Activated CD4-positive, alpha-beta memory T cell treated with anti-CD3 and anti-CD28 coated beads, Interleukin-2, amount 10 ng/mL, durations not matched to agents 7 days and 5 days (primary cell): ENCODE data around the gene PEX5. TPM values are rescaled to one million over a fixed set of nuclear protein-coding genes. Genes with fewer than 3 reads are reported as not detected.
"Not testable (repeated sequence)": the region's sequence is repeated elsewhere in the genome, so short reads cannot be mapped to it uniquely, and the experiment has no call there.

Source experiments
- CTCF ChIA-PET: fragments of 350-600 bp; sonication (Branson Sonifier 250); formaldehyde crosslinking; loops from one replicate; lab custom pipeline; 2021; ENCODE audit warnings: antibody characterized with exemption, inconsistent platforms; lab: Charles Lee
- POLR2A ChIA-PET: fragments of 350-600 bp; sonication (Branson Sonifier 250); formaldehyde crosslinking; loops from one replicate; lab custom pipeline; 2021; ENCODE audit warnings: antibody characterized with exemption; lab: Charles Lee
- DNase-seq: peaks from one replicate; pipeline ENCODE4 v3.0.0-alpha.2; 2020
- H3K27ac Mint-ChIP-seq: one replicate; pipeline ENCODE4 v1.8.0; 2021; ENCODE audit warnings: mild to moderate bottlenecking, mixed read lengths
- H3K27me3 Mint-ChIP-seq: one replicate; pipeline ENCODE4 v1.8.0; 2021; ENCODE audit warnings: mixed read lengths
- H3K36me3 Mint-ChIP-seq: one replicate; pipeline ENCODE4 v1.8.0; 2021; ENCODE audit warnings: low read depth, mixed read lengths
- H3K4me1 Mint-ChIP-seq: one replicate; pipeline ENCODE4 v1.8.0; 2021; ENCODE audit warnings: mixed read lengths
- H3K4me3 Mint-ChIP-seq: one replicate; pipeline ENCODE4 v1.8.0; 2021; ENCODE audit warnings: mild to moderate bottlenecking, mixed read lengths
- H3K9me3 Mint-ChIP-seq: one replicate; pipeline ENCODE4 v1.8.0; 2021; ENCODE audit warnings: mixed read lengths
- total RNA-seq, 2 experiments: library from RNA; stranded (reverse); gene quantifications; one replicate each; pipeline ENCODE4 v1.2.3, GENCODE V29; 2021

The PEX5 gene
- total RNA-seq, 2 experiments from 2014 or later = 15.0 to 15.4 TPM

GRCh38 chr12:7251328-7251996 lies 62.0 kb downstream of the PEX5 start:
- H3K27ac Mint-ChIP-seq, H3K36me3 Mint-ChIP-seq, CTCF ChIA-PET, H3K9me3 Mint-ChIP-seq, H3K4me3 Mint-ChIP-seq, H3K4me1 Mint-ChIP-seq, DNase-seq, H3K27me3 Mint-ChIP-seq, POLR2A ChIA-PET: not testable (repeated sequence)

DNA sequence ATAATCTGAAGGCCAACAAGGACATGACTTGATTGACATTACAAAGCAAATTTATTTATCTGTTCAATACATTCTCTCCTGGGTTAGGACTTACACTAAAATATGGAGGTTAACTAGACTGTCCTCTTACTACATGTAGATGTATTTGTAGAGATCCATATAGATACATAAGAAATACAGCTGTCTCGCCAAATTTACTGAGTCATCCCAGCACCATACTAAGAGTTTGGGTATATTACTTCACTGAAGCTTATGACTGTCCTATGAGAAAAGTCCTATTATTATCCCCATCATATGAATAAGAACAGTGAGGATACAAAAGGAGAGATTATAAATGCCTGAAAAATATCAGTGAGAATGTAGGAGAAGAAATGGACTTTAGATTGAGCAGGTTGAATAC lies 69.6 kb downstream of the PEX5 start:
- CTCF ChIA-PET = no interaction called here
- H3K9me3 Mint-ChIP-seq = no peaks in the 10 kb centered on the region

More for the DNA sequence above, 69.6 kb downstream of the PEX5 start:
- H3K27ac Mint-ChIP-seq = no peak overlapping the region
- no peaks in the 10 kb centered on the region for H3K36me3 Mint-ChIP-seq
- DNase-seq = no peak
- H3K4me3 Mint-ChIP-seq = no peak overlapping the region
- POLR2A ChIA-PET = no interaction called here
- no peaks in the 10 kb centered on the region for H3K4me1 Mint-ChIP-seq
- peaks cover 8% of the 10 kb centered on the region for H3K27me3 Mint-ChIP-seq

Other genes starting within 250 kb of the PEX5 start
- not detected for gene RNU7-1, start 245.9 kb upstream of the PEX5 start, total RNA-seq
- 100 to 1,000 TPM; 141 TPM for gene C12orf57, start 245.7 kb upstream of the PEX5 start, total RNA-seq
- gene PTPN6, start 238.3 kb upstream of the PEX5 start, total RNA-seq = 100 to 1,000 TPM; 295 to 299 TPM
- 100 to 1,000 TPM; 194 to 196 TPM for gene PHB2, start 219.0 kb upstream of the PEX5 start, total RNA-seq
- 10 to 100 TPM; 39.4 to 50.2 TPM for gene EMG1, start 218.8 kb upstream of the PEX5 start, total RNA-seq
- 10 to 100 TPM; 34.6 to 37.0 TPM for gene LPCAT3, start 171.2 kb upstream of the PEX5 start, total RNA-seq
- 1 to 10 TPM; 1.7 TPM for gene C1S, start 129.0 kb upstream of the PEX5 start, total RNA-seq
- 1 to 10 TPM; 2.7 to 3.8 TPM for gene C1R, start 97.2 kb upstream of the PEX5 start, total RNA-seq
- 10 to 100 TPM; 26.5 to 28.8 TPM for gene C1RL, start 80.5 kb upstream of the PEX5 start, total RNA-seq
- 1 to 10 TPM in 1 of 2 experiments, under 1 TPM in 1; 0.86 to 1.8 TPM for gene RBP5, start 60.8 kb upstream of the PEX5 start, total RNA-seq
- gene CLSTN3, start 59.3 kb upstream of the PEX5 start, total RNA-seq = 100 to 1,000 TPM; 148 to 152 TPM
- gene ACSM4, start 114.4 kb downstream of the PEX5 start, total RNA-seq = not detected